ENCODE results near the gene SP100. TPM values are rescaled to one million over a fixed set of nuclear protein-coding genes. Genes with fewer than 3 reads are reported as not detected.

SP100 gene
- total RNA-seq, 2 donors from 2014 or later, result 66.5 to 80.1 TPM

- Histone ChIP-seq H3K36me3 (no peaks in the 10 kb centered on the region), H3K27me3 (no peaks in the 10 kb centered on the region), H3K4me3 (no peak overlapping the region), H3K4me1 (peaks cover 0 to 56% of the 10 kb centered on the region in 2 donors), H3K9me3 (no peaks in the 10 kb centered on the region), H3K27ac (no peak overlapping the region)
- no peak for TF ChIP-seq CTCF (IDR thresholded peaks at IDR 0.05)
- DNase-seq (ENCODE audit: low spot score), result no peak
Measured at GRCh38 chr2:230413479-230413878, 2.5 kb upstream of the SP100 start.

GRCh38 chr2:230414302-230414701 lies 1.7 kb upstream of the SP100 start:
- no peaks in the 10 kb centered on the region for H3K27me3 ChIP-seq
- H3K4me1 ChIP-seq, result peaks cover 0 to 58% of the 10 kb centered on the region in 2 donors

GRCh38 chr2:230417436-230417835 lies 1.4 kb downstream of the SP100 start:
- peak overlapping the region; percentile 47 to 90 for H3K27ac ChIP-seq
- DNase-seq (ENCODE audit: low spot score), result no peak
- no peaks in the 10 kb centered on the region for H3K9me3 ChIP-seq
- H3K36me3 ChIP-seq, result no peaks in the 10 kb centered on the region
- no peak for TF ChIP-seq CTCF (IDR thresholded peaks at IDR 0.05)
- H3K4me1 ChIP-seq, result peaks cover 0 to 48% of the 10 kb centered on the region in 2 donors
- no peaks in the 10 kb centered on the region for H3K27me3 ChIP-seq
- H3K4me3 ChIP-seq, result peak overlapping the region; percentile 50 to 58

More at GRCh38 chr2:230414302-230414701, 1.7 kb upstream of the SP100 start:
- no peak for DNase-seq (ENCODE audit: low spot score)
- H3K36me3 ChIP-seq, result no peaks in the 10 kb centered on the region
- H3K27ac ChIP-seq, result no peak overlapping the region
- H3K4me3 ChIP-seq, result no peak overlapping the region
- TF ChIP-seq CTCF (IDR thresholded peaks at IDR 0.05), result no peak
- H3K9me3 ChIP-seq, result no peaks in the 10 kb centered on the region

- H3K4me1 ChIP-seq, result peaks cover 0 to 54% of the 10 kb centered on the region in 2 donors
- no peak for DNase-seq (ENCODE audit: low spot score)
- no peak for TF ChIP-seq CTCF (IDR thresholded peaks at IDR 0.05)
- H3K4me3 ChIP-seq, result peak overlapping the region; percentile 50 to 58
- no peaks in the 10 kb centered on the region for H3K27me3 ChIP-seq
- H3K27ac ChIP-seq, result peak overlapping the region; percentile 47 to 90
- H3K36me3 ChIP-seq, result no peaks in the 10 kb centered on the region
- H3K9me3 ChIP-seq, result no peaks in the 10 kb centered on the region
Measured at GRCh38 chr2:230418341-230419016, 2.5 kb downstream of the SP100 start.

- DNase-seq (ENCODE audit: low spot score), result no peak
- H3K4me3 ChIP-seq, result no peak overlapping the region
- no peaks in the 10 kb centered on the region for H3K36me3 ChIP-seq
- TF ChIP-seq CTCF (IDR thresholded peaks at IDR 0.05), result no peak
- no peaks in the 10 kb centered on the region for H3K27me3 ChIP-seq
- peak overlapping the region in 1 of 2 donors; percentile 90 for H3K27ac ChIP-seq
- H3K4me1 ChIP-seq, result peaks cover 0 to 61% of the 10 kb centered on the region in 2 donors
- no peaks in the 10 kb centered on the region for H3K9me3 ChIP-seq
Measured at GRCh38 chr2:230419181-230419580, 3.2 kb downstream of the SP100 start.

GRCh38 chr2:230422149-230422548 lies 6.1 kb downstream of the SP100 start:
- peak in 1 of 2 donors; percentile 19 for TF ChIP-seq CTCF (IDR thresholded peaks at IDR 0.05)
- H3K4me3 ChIP-seq, result no peak overlapping the region
- H3K4me1 ChIP-seq, result peaks cover 0 to 47% of the 10 kb centered on the region in 2 donors
- no peak overlapping the region for H3K27ac ChIP-seq
- no peaks in the 10 kb centered on the region for H3K27me3 ChIP-seq
- no peak for DNase-seq (ENCODE audit: low spot score)
- H3K9me3 ChIP-seq, result no peaks in the 10 kb centered on the region
- H3K36me3 ChIP-seq, result no peaks in the 10 kb centered on the region

Measured in right atrium auricular region (tissue), 2 donors.